Measurements from ENCODE around the gene HSPG2.

The HSPG2 gene

DNA sequence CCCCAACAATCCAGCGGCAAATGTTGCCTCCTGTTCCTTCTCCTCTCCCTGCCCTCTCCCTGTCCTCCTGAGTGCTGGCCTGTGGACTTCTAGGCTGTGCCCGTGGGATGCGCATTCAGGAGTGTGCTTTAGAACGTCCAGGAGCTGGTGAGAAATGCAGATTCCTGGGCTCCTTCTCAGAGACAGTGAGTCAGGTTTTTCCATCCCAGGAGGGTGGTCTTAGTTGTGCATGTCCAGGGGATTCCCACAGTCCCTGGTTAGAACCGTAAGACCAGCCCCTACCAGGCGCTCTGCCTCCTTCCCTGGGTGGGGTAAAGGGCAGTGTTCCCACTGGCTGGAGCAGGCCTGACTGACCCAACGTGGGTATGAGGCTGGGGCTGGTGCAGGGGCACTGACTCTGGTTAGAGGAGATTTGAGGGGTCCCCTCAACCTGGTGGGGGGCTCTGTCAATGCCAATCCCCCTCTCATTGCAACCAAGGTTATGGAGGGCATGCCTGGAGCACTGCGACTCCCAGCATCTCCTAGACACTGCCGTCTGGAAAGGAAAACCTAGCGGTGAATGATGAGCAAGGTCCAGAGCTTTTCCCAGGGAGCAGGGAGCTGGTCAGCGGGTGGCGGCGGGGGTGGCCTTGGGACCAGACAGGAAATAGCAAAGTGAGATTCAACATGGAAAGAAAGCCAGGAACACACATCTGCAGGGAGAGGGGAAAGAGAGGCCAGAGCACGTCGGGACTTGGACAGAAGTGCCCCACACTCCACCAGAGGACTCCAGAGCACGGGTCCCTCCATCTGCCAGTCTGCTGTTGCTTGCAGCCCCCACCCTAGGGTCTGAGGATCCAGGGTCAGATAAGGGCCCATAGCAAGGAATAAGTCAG lies 38.5 kb downstream of the HSPG2 start:
- no peak for DNase-seq (ENCODE audit: low read depth in 2 of 2)

DNA sequence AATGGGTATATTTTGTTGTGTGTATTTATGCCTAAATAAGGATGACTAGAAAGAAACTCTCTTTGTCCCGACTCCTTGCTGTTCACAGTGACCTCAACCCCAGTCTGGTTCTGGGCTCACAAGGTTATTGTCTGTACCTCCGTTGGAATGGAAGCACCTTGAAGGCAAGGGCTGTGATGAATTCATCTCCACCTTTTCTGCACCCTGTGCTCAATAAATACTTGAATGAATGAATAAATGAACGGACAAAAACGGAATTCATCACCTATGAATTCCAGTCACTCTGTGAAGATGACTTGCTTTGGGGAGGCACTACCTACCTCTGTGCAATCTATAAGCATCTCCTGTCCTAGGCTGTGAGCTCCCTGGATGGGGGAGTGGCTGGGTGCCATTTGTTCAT lies 39.3 kb downstream of the HSPG2 start:
- no peak for DNase-seq (ENCODE audit: low read depth in 2 of 2)

DNA sequence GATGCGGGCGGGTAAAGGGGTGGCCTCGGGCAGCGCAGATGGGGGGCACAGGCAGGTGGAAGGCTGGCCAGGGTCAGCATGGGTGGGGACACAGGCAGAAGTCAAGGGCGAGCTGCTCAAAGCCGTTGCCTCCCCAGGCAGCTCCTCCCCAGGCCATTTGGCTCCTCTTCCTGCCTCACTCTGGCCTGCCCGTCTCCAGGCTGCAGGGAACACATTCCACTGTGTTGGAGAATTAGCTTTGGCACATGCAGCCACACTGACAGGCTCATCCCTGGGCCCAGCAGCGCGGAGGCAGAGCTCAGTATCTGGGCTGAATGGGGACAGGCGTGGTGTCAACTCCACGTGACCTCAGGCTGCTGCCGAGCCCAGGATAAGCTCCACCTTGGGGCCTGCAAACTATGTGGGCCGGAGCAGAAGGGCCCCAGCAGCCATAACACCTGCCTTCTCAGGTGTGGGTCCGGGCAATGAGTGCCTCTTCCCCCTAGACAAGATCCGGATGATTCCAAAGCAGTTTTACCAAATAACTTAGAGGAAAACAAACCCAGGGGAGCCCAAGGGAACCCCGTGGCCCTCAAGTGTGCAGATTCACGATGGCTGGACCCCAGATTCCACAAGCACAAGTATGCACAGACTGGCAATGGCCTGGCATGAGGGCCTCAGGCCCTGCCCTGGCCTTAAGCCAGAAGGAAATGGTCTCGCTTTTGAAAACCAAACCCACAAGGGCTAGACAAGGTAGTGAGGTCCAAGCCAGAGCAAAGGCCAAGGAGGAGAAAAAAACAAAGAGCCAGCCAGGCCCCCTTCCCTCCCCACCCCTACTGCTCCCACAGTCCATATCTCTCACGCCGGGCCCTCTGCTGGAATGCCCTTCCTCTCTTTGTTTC lies 40.2 kb downstream of the HSPG2 start:
- DNase-seq (ENCODE audit: low read depth in 2 of 2), result no peak

DNA sequence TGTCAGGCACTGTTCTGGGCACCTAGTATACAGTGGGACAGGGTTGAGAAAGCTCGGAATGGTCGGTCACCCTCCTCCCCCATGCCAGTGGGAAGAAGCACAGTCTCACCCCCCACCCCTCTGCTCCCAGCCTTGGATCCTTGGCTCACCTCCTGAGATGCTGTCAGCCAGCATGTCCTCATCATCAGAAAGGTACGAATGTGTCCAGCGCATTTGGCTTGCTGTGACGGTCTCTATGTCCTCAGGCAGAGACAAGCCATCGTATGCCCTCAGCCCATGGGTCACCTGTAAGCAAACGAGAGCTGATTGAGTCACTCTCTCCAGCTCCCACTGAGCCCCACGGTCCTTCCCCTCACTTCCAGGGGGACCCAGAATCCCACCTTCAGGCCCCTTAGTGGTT lies 41.1 kb downstream of the HSPG2 start:
- DNase-seq (ENCODE audit: low read depth in 2 of 2), result no peak

DNA sequence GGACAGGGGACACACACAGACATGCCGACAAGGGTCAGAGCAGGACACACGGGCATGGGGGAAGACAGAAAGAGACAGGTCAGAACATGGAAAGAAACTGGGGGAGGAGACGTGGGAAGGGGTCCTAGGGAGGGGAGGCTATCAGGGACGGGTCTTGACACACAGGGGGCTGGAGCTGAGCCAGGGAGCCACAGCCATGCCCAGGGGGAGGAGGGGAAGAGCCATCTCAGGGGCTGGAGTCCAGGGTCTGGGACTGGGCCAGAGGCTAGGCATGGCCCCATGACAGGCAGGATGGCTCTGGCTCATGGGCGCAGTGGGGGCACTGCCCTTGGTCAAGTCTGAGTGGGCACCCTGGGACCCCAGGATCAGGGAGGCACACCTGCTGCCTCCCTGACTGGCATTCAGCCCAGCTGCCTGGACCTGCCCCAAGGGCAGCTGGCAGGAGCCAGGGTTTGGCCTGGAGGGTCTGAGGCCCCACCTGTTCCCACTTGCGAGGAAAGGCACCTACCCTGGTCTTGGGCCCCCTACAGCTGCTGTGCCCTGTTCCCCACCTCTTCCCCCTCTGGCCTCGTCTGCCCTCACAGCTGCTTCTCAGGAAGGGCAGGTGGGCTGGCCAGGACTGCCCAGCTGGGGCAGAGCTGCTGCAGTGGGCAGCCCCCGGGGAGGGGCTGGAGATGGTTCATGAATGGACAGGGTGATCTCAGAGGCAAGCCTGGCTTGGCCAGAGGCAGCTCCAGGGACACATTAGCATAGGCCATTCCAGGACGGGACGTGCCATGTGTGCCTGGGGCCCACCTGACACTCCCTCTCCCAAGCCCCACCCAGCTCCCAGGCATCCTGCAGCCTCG lies 42.9 kb downstream of the HSPG2 start:
- DNase-seq (ENCODE audit: low read depth in 2 of 2), result no peak

DNA sequence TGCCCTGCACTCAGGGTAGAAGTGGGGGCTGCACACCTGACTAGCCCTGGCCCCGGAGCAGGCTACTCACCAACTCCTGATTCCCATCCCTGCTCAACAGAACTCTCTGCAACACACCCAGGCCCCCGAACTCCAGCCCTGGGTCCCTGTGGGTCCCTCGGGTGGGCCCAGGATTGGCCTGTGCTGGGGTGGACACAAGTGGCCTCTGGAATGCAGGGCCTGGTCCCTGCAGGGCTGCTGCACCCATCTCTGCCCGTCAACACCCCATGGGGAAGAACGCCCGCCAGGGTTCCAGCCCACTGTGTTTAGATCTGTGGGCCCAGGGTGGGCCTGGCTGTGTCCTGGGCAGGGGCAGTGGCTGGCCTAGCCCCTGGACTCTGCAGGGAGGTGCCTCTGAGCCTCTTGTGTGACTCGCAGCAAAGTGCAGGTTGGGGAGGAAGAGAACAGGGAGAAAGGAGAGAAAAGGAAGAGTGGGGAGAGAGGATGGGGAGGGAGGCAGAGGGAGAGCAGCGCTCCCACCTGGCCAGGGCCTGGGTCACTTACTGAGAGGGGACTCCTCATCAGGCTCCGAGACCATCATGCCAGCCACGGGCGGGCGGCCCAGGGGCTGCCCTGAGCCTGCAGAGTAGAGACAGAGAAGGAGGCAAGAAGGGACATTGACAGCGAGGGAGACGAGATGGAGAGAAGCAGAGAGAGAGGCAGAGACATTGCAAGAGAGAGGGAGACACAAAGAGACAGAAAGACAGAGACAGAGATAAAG lies 43.9 kb downstream of the HSPG2 start:
- no peak for DNase-seq (ENCODE audit: low read depth in 2 of 2)

DNA sequence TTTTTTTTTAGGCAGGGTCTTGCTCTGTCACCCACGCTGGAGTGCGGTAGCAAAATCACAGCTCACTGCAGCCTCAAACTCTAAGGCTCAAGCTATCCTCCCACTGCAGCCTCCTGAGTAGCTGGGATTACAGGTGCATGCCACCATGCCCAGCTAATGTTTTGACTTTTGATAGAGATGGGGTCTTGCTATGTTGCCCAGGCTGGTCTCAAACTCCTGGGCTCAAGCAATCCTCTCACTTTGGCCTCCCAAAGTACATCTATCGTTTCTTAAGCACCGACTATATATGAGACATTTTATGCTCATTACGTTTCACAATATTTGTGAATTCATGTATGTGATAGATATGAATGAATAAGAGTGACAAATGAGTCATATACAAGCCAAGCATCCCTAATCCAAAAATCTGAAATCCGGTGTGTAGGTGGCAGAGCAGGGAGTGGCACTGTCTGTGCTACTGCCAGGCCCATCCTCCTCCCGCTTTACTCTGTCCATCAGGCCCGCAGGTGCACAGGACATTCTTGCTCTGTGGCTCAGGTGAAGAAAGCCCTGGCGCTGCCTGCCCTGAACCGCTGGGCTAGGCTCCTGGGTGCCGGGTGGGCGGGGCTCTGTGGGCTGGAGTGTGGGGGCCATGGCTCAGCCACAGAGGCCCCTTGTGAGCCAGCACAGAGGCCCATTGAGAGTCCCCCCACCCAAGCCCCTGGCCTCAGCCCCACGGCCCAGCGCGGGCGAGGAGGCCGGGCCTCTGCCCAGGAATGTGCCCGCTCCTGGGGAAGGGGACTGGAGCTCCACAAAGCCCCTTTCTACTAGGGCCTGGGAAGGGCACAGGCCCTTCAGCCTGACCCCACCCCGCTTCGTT lies 45.3 kb downstream of the HSPG2 start:
- DNase-seq (ENCODE audit: low read depth in 2 of 2), result no peak

DNA sequence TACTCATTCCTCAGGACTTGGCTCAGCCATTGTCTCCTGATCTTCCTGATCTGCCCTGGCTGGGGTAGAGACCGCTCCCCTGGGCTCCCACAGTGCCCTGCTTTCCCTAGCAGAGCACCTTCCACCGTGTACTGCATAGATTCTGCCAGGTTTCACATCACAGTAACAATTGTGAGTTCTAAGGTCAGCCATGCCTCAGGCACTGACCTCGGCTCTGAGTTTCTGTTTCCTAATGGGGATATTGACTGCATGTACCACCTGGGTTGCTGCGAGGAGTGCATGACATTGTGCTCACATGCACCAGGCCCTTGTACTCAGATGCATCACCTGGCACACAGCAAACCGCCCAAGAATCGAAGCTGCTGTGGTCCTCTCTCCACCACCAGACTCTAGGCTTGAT lies 46.0 kb downstream of the HSPG2 start:
- DNase-seq (ENCODE audit: low read depth in 2 of 2), result no peak

DNA sequence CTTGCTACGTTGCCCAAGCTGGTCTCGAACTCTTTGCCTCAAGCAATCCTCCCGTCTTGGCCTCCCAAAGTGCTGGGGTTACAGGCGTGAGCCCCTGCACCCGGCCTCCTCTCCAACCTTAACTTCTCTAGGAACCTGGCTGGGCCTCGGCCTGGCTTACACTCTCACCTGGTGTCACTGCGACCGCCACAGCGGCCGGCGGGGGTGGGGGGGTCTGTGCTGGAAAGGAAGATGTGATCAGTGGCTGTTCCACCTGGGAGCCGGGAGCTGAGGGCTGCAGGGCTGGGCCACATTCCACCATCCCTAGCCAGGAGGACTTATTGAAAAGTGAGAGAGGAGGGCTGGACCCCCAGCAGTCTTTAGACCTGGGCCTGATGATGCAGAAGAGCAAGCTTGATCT lies 48.6 kb downstream of the HSPG2 start:
- no peak for DNase-seq (ENCODE audit: low read depth in 2 of 2)

DNA sequence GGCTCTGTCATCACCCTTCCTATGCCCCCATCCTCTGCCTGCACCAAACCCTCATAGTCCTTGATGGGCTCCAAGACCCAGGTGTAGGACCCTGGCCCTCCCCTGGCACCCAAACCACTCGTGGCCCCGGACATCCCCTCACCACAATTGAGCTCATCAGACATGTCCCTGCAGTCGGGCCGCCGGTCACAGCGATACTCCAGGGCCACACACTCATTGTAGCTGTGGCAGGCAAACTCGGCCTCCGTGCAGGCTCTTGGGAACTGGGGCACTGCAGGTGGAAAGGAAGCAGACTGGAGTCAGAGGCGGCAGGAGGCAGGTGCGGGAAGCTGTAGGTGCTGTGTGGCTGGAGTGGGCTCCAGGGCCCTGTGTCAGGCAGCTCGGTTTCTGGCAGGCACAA lies 49.3 kb downstream of the HSPG2 start:
- DNase-seq (ENCODE audit: low read depth in 2 of 2), result no peak

DNA sequence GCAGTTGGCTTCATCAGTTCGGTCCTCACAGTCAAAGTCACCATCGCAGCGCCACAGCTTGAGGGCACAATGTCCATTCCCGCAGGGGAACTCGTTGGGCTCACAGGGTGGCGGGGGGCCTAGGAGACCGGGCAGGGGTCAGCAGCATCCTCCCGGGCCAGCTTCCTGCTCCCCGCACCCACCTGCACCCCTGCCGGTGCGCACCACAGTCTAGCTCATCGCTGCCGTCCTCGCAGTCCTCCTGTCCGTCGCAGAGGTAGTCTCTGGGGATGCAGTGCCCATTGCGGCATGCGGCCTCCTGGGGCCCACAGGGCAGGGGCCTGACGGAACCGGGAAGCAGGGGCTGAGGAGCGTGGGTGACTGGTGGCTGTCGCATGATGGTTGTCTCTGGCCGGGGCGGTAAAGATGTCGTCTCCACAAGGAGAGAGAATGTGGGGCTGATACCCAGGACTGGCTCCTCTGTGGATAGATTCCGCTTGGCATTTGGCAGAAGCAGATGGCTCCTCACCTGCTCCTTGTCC lies 49.8 kb downstream of the HSPG2 start:
- DNase-seq (ENCODE audit: low read depth in 2 of 2), result no peak

DNA sequence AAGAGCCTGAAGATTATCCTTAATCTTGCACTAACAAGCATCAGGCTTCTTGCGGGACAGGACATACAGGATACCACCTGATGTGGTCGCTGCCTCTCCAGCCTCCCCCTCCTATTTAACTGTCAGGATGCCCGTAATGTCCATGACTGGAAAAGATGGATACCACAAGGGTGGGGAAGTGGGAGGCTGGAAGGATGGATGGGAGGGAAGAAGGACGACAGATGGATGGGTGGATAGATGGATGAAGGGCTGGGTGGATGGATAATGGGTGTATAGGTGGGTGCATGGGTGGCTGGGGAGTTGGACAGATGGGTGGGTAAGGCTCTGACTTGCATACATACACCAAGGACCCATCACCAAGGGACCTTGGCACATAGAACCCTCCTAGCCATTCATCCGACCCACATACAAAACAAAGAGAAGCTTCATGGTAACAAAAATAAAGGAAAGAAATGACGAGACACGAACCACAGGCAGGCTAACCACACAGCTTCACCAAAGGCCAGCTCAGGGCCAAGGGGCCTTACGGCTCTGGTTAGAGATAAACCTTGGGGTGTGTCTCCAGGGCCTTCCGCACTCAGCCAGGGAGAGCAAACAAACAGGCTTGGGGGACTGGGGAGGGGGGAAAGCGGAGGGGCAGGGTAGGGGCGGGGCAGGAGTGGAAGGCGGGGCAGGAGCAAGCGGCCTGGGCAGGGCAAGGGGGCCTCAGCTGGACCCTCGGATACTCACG lies 50.5 kb downstream of the HSPG2 start:
- no peak for DNase-seq (ENCODE audit: low read depth in 2 of 2)

DNA sequence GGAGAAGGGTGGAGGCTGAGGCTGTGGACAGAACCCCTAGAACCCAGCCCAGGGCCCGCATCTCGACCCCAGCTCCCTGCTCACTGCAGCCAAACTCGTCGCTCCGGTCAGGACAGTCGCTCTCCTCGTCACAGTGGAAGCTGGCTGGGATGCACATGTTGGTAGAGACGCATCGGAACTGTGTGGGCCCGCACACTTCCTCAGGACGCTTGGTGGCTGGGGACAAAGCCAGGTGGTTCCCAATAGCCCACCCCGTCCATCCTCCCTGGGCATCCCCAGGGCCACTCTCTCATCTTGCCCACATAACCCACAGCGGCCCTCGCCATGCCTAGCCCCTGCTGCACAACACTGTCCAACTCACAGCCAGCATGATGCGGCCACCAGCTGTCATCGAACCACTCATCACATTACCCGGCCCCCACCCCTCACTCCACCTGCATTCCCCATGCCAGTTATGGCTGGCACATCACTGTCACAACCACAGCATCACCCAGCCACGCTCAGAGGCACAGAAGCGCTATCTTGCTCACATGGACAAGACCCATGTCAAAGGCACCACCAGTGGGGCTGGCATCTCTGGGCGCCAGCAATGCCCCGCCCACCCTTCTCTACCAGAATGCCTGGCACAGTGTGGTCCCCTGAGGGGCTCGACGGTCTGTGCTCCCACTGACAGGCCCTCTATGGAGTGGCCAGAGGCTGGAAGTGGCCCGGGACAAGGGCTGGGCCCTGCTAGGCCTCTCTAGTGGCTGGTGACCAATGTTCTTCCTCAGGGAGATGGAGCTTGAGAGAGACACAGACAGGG lies 51.7 kb downstream of the HSPG2 start:
- DNase-seq (ENCODE audit: low read depth in 2 of 2), result no peak

DNA sequence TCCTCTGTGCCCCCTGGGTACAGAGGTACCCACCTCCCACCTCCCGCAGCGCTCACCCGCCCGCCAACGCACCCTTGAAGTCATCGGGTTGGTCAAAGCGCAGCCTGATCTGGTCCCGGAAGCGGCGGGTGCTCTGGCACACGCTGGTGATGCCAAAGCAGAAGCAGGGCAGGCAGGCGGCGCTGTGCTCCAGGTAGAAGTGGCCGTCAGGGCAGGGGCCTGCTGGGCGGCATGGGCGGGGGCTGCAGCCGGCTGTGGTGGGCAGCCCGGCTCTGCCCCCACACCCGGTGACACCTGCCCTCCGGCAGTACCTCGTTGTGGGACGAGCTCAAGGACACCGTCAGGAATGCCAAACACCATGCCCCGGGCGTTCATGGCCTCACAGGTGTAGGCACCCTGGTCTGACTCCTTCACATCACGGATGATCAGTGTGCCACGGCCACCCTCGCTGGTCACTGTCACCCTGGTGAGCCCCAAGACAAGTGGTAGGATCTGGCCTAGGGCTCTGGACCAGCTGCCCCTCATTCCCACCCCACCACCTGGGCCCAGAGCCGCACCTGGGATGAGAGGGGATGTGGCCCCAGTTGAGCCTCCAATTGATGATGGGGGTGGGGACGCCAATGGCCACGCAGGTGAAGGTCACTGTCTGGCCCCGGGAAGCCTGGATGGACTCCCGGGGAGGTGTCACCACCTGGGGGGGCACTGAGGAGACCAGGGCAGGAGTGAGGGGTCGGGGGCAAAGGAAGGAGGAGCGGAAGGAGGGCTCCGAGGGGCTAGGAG lies 52.5 kb downstream of the HSPG2 start:
- no peak for DNase-seq (ENCODE audit: low read depth in 2 of 2)

DNA sequence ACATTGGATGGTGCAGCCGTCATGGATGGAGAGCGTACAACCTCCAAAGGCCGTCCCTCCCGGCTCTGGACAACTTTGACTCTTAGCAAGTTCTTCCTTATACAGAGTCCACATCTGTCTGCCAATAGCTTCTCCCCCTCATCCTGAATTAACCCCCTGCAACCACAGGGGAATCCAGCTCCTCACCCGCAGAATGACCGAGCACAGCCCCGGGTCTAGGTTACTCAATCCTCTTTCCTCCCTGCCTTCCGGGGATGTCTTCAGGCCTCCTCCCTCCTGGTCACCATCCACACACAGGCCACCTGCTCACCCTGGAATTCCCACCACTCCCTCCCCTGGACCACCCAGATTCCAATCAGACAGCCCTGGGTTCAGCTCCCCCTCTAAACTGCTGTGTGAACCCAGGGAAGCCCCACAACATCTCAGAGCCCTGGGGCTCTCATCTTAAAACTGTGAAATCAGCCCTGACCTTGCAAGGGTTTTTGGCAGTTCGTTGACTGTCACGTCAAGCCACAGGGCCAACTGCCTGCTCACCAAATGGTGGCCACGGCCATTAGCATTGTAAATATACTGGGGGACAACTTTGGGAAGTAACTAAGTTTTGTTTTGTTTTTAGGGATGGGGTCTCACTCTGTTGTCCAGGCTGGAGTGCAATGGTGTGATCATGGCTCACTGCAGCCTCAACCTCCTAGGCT lies 54.2 kb downstream of the HSPG2 start:
- no peak for DNase-seq (ENCODE audit: low read depth in 2 of 2)

DNA sequence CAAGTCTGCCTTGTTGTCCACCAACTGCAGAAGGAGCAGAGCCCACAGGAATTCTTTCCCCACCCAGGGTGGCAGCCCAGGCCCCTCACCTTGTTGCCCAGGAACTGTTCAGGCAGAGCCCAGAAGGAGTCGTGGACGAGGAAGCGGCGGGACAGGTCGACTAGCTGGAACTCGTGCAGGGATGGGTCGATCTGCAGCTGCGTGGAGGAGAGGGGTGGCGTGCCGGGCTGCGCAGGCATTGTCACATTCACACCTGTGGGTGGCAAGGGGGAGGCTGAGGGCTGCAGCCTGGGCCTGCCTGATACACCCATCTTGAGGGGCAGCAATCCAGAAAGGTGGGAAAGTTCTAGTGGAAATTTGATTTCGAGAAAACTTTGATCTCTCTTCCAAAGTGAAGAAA lies 55.9 kb downstream of the HSPG2 start:
- no peak for DNase-seq (ENCODE audit: low read depth in 2 of 2)

DNA sequence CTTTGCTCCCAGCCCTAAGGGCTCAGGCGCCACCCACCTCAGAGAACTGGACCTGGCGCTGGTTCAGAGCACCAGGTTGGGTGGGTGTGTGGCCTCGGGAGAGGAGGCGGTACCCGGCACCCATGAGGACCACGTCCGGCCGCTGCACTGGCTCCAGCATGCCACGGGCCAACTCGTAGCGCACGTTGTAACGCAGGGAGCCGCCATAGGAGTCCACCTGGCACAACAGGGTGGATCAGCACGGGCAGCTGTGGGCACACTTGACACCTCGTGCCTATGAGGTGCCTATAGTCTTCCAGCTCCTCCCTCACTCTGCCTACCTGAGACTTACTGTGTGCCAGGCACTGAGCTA lies 56.5 kb downstream of the HSPG2 start:
- no peak for DNase-seq (ENCODE audit: low read depth in 2 of 2)
